Muscle of leg (tissue), 11 donors: ENCODE data around the gene ABR. TPM values are rescaled to one million over a fixed set of nuclear protein-coding genes. Genes with fewer than 3 reads are reported as not detected.
"Not testable (repeated sequence)": the region's sequence is repeated elsewhere in the genome, so short reads cannot be mapped to it uniquely, and the experiment has no call there.

Source experiments
- DNase-seq: peaks from one replicate; pipeline ENCODE4 v3.0.0; 2013
- H3K27ac ChIP-seq: one replicate; pipeline ENCODE4 v1.5.1; 2013; ENCODE audit warnings: mild to moderate bottlenecking, low read length, control low read depth
- H3K27me3 ChIP-seq: one replicate; pipeline ENCODE4 v1.6.1; 2013; ENCODE audit warnings: low read length; ENCODE audit not compliant: control insufficient read depth, insufficient read depth
- H3K36me3 ChIP-seq: one replicate; pipeline ENCODE4 v1.6.1; 2013; ENCODE audit warnings: low read length; ENCODE audit not compliant: control insufficient read depth, insufficient read depth
- H3K4me1 ChIP-seq: one replicate; pipeline ENCODE4 v1.6.1; 2013; ENCODE audit warnings: low read length; ENCODE audit not compliant: control insufficient read depth, insufficient read depth
- H3K4me3 ChIP-seq: one replicate; pipeline ENCODE4 v1.5.1; 2013; ENCODE audit warnings: low read length, control low read depth
- H3K9me3 ChIP-seq: replicated peaks from 2 replicates; pipeline ENCODE4 v1.6.1; 2013; ENCODE audit warnings: low read depth, low read length; ENCODE audit not compliant: control insufficient read depth
- WGBS: methylation state at CpG from one replicate; pipeline ENCODE4 v1.1.5; 2013; ENCODE audit warnings: missing lambda C conversion rate; ENCODE audit not compliant: insufficient coverage; 5-methylcytosine and 5-hydroxymethylcytosine counted together
- polyA plus RNA-seq, 8 donors: library from polyadenylated mRNA; unstranded; fragments of 120-200 nt; gene quantifications; one replicate each; pipeline versions ENCODE4 v1.2.1 to v1.2.3, GENCODE V29; 2013; ENCODE audit warnings: inconsistent platforms in 1 of 8, low replicate concordance in 1 of 8; ENCODE audit not compliant: insufficient read length in 8 of 8, insufficient read depth in 1 of 8
- total RNA-seq: library from RNA; stranded (reverse); fragments of 120-200 nt; gene quantifications from one replicate; pipeline ENCODE4 v1.2.4, GENCODE V29; 2013

The ABR gene
- total and polyA plus RNA-seq, 9 donors = 21.4 to 58.3 (median 40.1) TPM

- 46% methylated on average over 24 of the region's 24 CpGs for WGBS
Observed at GRCh38 chr17:1123393-1123831, 56.4 kb downstream of the ABR start.

DNA sequence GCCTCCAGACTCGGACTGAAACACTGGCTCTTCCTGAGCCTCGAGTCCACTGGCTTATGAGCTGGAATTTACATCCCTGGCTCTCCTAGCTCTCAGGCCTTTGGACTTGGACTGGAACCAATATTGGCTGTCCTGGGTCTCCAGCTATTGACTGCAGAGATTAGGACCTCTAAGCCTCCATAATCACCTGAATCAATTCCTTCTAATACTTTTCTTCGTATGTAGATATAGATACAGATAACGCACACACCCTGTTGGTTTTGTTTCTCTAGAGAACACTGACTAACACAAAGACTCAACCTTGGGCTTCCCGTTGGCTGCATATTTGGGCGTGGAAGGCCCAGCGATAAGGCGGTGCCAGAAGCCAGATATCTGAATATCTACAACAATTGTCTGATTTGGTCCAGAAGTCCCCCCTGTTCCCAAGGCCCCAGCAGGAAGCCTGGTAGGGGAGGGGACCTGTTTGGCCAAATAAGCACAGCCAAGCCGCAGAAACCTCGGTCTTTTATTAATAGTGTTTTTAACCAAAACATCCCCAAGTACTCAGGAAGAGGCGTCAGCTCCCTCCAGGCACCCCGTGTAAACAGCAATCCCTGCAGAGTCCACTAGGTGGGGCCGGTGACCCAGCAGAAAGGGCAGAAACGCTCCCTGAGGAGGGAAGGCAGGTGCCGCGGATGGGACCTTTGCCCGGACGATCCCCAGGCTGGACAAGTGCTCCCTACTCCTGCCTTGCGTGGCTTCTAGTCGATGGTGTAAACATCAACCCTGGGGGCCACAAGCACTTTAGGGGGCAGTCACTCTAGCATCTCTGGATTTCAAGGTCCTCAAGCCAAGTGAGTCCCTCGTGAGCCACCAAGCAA lies 57.0 kb downstream of the ABR start:
- Histone ChIP-seq H3K4me1 (peaks cover 28% of the 10 kb centered on the region), H3K36me3 (no peaks in the 10 kb centered on the region), H3K27me3 (peaks cover 8% of the 10 kb centered on the region), H3K27ac (no peak overlapping the region), H3K9me3 (no peaks in the 10 kb centered on the region), H3K4me3 (no peak overlapping the region)
- DNase-seq = peak; percentile 76
- 8% methylated on average over 12 of the region's 21 CpGs for WGBS

More at GRCh38 chr17:1123393-1123831, 56.4 kb downstream of the ABR start:
- Histone ChIP-seq H3K4me3 (no peak overlapping the region), H3K27ac (no peak overlapping the region), H3K4me1 (peaks cover 28% of the 10 kb centered on the region), H3K36me3 (no peaks in the 10 kb centered on the region), H3K27me3 (peaks cover 8% of the 10 kb centered on the region), H3K9me3 (peaks cover under 1% of the 10 kb centered on the region)
- no peak for DNase-seq

DNA sequence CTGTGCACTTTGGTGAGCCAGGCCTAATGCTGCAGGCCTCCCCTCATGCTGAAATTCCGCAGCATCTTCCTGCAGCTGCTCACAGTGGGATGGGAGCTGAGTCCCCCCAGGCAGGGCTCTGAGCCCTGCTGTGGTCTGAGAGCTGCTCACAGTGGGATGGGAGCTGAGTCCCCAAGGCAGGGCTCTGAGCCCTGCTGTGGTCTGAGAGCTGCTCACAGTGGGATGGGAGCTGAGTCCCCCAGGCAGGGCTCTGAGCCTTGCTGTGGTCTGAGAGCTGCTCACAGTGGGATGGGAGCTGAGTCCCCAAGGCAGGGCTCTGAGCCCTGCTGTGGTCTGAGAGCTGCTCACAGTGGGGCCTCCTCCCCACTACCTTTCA lies 58.4 kb downstream of the ABR start:
- H3K27ac ChIP-seq = not testable (repeated sequence)

GRCh38 chr17:1120596-1121441 lies 59.0 kb downstream of the ABR start:
- peaks cover 8% of the 10 kb centered on the region for H3K27me3 ChIP-seq
- no peak overlapping the region for H3K4me3 ChIP-seq
- no peaks in the 10 kb centered on the region for H3K9me3 ChIP-seq
- no peak for DNase-seq
- H3K4me1 ChIP-seq = peaks cover 14% of the 10 kb centered on the region
- no peaks in the 10 kb centered on the region for H3K36me3 ChIP-seq
- WGBS = 88% methylated on average over 7 of the region's 12 CpGs
- no peak overlapping the region for H3K27ac ChIP-seq

More for the DNA sequence above, 58.4 kb downstream of the ABR start:
- H3K36me3 ChIP-seq, H3K27me3 ChIP-seq, DNase-seq, H3K9me3 ChIP-seq, H3K4me3 ChIP-seq: not testable (repeated sequence)
- WGBS = 100% methylated on average over 1 of the region's 1 CpG
- H3K4me1 ChIP-seq = peaks cover 20% of the 10 kb centered on the region

DNA sequence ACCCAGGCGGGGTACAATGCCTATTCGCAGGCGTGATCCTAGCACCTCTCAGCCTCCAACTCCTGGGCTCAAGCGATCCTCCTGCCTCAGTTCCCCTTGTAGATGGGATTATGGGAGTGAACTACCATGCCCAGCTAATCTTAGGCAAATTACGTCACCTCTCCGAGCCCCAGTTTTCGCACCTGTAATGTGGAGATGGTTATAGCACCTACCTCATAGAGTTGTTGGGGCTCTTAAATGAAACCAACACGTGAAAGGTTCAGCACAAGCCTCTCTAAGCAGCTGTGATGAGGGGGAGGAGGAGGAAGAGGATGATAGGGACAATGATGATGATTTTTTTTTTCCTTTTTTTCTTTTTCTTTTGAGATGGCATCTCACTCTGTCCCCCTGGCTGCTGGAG lies 59.9 kb downstream of the ABR start:
- H3K4me1 ChIP-seq = peaks cover 16% of the 10 kb centered on the region
- WGBS = no CpG with 5 or more reads among the region's 8 CpGs
- DNase-seq = no peak

GRCh38 chr17:1116602-1117001 lies 63.2 kb downstream of the ABR start:
- Histone ChIP-seq H3K27me3 (no peaks in the 10 kb centered on the region), H3K9me3 (no peaks in the 10 kb centered on the region), H3K36me3 (no peaks in the 10 kb centered on the region), H3K27ac (no peak overlapping the region), H3K4me3 (no peak overlapping the region), H3K4me1 (peaks cover 13% of the 10 kb centered on the region)
- 73% methylated on average over 10 of the region's 12 CpGs for WGBS
- DNase-seq = no peak

More for the DNA sequence above, 59.9 kb downstream of the ABR start:
- H3K9me3 ChIP-seq = no peaks in the 10 kb centered on the region
- H3K36me3 ChIP-seq = no peaks in the 10 kb centered on the region
- H3K27me3 ChIP-seq = peaks cover 7% of the 10 kb centered on the region
- H3K27ac ChIP-seq = no peak overlapping the region
- H3K4me3 ChIP-seq = no peak overlapping the region

DNA sequence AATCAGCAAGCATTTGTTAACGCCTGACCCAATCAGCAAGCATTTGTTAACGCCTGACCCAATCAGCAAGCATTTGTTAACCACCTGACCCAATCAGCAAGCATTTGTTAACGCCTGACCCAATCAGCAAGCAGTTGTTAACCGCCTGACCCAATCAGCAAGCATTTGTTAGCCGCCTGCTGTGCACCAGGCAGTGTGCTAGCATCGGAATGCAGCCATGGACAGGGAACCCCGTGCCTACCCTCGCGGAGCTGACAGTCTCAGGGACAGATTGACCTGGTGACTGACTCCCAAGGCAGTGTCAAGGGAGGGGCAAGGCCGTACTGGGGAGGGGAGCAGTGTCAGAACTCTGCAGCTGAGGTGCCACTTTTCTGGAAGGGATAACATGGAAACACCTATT lies 66.9 kb downstream of the ABR start:
- Histone ChIP-seq H3K36me3 (no peaks in the 10 kb centered on the region), H3K4me1 (peaks cover 41% of the 10 kb centered on the region), H3K27me3 (no peaks in the 10 kb centered on the region), H3K27ac (no peak overlapping the region), H3K4me3 (no peak overlapping the region), H3K9me3 (no peaks in the 10 kb centered on the region)
- DNase-seq = no peak
- WGBS = 64% methylated on average over 10 of the region's 10 CpGs

DNA sequence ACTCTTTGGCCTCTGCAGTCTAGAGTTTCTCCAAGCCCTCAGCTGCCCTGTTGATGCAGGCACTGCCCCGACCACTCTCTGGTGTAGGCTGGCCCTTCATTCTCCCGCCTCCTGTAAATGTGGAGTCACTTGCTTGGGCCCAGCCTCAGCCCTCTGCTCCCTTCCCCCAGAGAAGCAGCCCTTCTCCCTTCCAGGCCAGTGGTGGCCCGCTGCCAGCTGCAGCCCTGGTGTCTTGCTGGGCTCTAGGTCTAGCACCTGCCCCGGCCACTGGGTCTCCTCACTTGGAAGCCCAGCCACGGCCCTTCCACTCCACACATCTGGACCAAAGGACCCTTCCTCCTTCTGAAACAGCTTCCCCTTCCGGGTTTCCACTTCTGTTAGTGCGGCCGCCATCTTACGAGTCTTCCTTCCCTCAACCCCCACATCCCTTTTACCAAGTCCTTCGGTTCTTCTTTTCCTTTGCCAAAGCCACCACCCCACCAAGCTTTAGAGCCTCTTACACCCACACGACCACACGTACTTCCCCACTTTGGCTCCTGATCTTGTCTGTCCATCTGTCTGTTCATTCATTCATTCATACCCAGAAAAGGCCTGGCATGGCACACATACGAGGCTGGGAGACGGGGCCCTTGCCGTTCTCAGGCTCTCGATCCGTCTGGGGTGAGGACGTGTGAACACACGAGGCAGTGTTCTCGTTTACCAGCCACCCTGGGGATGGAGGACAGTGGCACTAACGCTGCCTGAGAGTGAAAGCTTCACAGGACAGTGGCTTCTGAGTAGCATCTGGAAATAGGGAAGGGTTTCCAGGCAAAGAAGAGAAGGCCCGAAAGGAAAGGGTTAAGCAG lies 68.0 kb downstream of the ABR start:
- WGBS = 82% methylated on average over 21 of the region's 22 CpGs
- no peak for DNase-seq
- Histone ChIP-seq H3K27me3 (no peaks in the 10 kb centered on the region), H3K27ac (peak overlapping the region; percentile 65), H3K36me3 (no peaks in the 10 kb centered on the region), H3K9me3 (no peaks in the 10 kb centered on the region), H3K4me3 (no peak overlapping the region), H3K4me1 (peaks cover 52% of the 10 kb centered on the region)

DNA sequence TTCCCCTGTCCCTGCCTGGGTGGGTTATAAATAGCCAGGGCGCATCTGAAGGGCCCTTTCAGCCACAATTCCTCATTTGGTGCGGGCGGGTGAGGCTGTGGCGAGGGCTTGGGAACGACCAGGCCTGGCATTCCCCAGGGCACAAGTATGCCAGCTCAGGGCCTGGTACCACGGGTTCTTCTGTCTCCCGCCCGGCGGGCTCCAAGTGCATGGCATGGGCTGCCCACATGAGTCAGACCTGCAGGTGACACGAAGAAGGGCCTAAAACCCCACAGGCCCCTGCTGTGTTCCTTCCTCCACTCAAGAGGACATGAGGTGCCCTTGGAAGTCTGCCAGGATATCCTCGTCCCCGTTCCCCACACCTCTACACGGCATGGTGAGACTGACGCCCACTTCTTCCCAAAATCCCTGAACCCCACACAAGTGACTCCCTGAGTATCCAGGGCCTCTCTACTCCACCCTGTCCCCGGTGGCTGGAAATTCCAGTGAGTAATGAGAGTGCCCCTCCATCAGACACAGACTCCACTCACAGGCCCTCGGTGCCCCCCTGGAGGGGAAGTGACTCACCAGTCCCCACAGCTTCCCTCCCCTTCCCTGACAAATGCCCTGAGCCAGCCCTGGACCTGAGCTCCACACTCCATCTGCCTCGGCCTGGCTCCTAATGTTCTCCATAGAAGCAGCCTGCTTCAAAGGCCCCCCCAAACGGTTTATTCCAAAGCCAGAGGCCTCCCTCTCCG lies 68.8 kb downstream of the ABR start:
- WGBS = 52% methylated on average over 16 of the region's 19 CpGs
- H3K9me3 ChIP-seq = no peaks in the 10 kb centered on the region
- H3K4me3 ChIP-seq = no peak overlapping the region
- H3K4me1 ChIP-seq = peaks cover 54% of the 10 kb centered on the region
- no peaks in the 10 kb centered on the region for H3K27me3 ChIP-seq
- peak overlapping the region; percentile 65 for H3K27ac ChIP-seq
- DNase-seq = peak; percentile 58
- no peaks in the 10 kb centered on the region for H3K36me3 ChIP-seq
